DMS153 treated with DMSO at 0.1 percent for 48 hours (cell line): ENCODE measurements around the gene KLHL30.
"Not testable (repeated sequence)": the region's sequence is repeated elsewhere in the genome, so short reads cannot be mapped to it uniquely, and the experiment has no call there.

ENCODE experiments used
- DNase-seq: peaks from one replicate; lab custom pipeline; 2025; ENCODE audit not compliant: unreplicated experiment; lab: John Stamatoyannopoulos, UW

Gene KLHL30

DNA sequence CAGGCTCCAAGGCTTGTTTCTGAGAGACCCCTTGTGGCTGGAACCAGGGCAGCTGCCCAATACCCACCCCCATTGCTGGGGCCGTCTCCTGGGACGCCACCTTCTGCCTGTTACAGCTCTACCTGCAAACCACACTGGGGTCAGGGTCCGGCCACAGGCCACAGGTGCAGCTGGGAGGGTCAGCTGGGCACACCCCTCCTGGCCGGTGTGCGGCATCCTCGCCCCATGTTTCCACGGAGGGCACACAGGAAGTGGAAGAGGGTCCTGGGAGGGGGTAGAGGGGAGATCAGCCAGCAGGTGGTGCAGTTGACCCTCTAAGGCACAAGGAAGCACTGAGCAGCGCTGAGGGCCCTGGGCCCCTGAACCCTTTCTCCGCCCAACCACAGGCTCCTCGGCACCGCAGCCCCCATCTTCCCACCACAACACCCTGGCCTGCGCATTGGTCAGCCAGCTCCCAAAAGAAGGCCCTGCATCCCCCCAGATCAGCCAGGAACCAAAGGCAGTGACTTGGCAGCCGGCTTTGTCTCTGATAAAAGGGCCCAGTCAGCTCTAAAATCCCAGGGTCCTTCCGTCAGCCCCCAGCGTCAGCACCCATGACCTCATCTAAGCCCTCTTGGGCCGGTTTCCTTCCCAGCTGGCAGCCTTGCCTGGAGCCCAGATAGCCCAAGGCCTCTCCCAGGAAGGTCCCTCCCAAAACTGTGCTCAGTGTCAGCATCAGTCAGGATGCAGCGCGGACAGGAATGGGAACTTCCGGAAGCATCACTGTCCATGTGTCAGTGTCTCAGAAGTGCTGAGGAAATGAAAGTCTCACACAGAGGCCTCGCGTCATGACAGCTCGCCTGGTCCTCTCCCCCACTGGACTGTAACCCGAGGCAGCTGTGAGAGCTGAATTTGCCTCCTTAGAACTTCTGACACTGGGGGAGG, 22.0 kb downstream of the KLHL30 start:
- no peak for DNase-seq

DNA sequence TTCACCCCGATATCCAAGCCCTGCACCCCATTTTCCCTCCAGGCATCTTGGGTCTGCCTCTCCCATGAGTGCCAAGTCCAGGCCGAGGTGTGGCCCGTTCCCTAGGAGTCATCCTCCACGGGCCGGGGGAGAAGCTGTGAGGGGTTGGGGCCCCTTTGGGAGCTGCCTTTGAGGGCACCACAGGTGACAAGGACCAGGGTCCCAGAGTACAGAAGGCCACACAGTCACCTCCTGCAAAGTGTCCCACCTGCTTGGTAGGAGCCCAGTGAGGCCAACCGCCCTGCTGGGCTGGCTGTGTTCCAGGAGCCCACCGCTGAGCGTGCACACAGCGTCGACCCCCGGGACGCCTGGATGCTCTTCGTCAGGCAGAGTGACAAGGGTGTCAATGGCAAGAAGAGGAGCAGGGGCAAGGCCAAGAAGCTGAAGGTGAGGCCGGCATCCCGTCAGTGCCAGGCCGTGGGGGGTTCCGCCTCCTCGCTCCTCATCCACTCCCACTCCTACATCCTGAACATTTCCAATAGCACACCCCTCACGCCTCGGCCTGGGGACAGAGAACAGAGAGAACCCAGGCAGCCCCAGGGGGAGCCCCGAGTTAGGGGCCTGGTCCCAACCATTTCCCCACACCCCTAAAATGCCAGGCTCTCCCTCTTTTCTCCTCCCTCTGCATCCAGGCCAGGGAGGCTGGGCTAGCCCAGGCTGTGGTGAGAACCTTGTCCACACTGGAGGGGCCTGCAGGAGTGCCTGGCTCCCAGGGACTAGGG, 23.0 kb downstream of the KLHL30 start:
- no peak for DNase-seq

DNA sequence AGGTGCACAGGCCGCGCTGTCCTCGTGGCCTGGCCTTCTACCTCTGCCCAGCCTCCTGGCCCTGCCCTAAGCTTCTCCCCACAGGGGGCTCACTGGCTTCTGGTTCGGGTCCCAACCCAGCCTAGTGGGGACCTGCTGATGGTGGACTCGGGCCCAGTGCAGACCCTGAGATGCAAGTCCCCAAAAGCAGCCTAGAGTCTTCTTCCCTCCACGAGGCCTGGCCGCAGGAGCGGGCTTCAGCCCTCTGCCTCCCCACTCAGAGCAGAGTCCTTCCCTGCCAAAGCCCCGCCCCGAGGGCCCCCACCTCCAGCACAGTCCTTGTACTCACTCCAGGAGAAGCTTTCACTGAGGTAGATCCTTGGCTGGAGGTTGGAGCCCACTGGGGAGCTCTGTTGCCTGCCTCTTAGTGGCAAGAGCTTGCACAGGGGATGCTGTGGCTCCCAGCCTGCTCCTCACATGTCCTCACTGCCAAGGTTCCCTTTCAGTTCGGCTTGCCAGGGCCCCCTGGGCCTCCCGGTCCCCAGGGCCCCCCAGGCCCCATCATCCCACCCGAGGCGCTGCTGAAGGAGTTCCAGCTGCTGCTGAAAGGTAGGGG, 23.9 kb downstream of the KLHL30 start:
- DNase-seq: no peak

DNA sequence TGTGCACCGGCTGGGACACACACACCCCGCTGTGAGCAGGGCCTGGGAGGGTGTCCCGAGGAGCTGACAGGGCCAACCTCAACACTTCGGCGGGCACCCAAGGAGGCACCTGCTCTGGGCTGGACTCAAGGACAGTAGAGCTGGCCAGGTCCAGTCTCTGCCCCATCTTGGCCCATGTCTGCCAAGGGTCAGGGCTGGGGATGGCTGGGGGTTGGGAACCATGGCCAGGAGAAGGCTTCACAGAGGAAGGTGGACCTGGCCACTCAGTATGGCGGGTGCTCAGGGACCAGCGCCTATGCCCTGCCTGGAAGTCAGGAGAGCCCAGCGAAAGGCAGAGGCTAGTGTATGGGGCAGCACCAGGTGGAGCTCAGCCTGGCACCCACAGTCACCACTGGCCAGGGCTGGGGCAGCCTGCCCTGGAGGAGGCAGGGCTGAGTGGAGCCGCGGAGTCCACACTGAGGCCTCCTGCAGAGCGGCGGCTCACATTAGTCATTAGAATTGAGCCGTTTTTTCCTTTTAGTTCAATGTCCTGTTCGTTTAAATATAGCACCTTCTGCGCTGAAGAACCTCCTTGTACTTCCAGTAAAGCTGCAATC, 24.5 kb downstream of the KLHL30 start:
- DNase-seq: no peak

DNA sequence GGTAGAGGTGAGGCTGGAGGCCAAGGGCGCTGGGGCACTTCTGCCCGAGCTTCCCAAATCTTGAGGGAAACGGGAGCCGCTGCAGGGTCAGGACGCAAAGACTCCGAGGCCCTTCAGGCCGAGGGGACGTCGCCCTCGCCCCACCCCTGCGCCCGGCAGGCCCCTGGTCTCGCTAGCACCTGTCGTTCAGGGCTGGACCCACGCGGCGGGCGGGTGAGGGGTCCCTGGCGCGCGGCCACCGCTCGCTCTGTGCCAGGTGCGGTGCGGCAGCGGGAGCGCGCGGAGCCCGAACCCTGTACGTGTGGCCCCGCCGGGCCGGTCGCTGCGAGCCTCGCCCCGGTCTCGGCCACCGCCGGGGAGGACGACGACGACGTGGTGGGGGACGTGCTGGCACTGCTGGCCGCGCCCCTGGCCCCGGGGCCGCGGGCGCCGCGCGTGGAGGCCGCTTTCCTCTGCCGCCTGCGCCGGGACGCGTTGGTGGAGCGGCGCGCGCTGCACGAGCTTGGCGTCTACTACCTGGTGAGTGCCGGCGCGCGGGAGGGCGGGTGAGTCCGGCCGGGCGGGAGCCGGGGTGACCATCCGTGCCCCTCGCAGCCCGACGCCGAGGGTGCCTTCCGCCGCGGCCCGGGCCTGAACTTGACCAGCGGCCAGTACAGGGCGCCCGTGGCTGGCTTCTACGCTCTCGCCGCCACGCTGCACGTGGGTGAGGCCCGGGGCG, 25.2 kb downstream of the KLHL30 start:
- no peak for DNase-seq

DNA sequence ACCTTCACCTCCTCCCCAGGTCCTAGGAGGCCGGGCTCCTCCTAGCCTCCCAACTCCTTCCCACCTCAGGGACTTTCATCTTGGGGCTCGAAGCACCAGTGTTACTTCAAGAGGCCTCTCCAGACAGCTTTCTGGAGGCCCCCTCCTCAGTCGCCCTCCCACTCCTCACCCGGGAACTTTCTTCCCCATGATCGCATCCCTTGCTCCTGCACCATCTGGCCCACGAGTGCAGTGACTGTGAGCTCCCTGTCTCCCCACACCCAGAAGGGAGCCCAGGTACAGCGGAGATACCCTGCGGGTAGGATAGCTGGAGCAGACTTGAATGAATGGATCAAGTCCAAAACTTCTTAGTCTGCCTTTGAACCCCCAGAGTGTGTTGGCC, 26.4 kb downstream of the KLHL30 start:
- DNase-seq: no peak

DNA sequence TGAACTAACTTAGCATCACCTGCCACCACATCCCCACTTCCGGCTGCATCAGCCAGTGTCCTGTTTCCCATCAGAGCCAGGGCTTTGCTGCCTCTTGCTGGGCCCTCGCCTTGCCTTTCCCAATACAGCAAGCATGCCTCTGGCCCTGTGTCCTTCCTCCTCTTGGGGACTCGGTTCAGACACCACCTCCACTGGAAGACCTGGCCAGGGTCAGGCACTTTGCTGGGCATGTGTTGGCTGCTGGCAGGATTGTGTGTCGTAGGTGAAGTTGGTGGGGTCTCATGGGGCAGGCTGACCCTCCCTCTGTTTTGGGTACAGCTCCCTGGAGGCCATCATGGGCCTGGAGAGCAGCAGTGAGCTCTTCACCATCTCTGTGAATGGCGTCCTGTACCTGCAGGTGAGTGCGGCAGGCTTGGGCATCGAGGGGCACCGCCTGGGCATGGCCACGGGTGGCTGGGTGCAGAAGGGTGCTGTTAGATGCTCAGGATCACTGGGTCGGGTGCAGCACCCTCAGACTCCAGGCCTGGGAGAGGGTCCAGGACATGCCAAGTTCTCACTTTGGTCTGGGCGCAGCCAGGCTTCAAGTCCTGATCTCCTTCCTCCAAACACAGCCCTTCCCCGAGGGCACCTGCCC, 26.9 kb downstream of the KLHL30 start:
- DNase-seq: no peak

DNA sequence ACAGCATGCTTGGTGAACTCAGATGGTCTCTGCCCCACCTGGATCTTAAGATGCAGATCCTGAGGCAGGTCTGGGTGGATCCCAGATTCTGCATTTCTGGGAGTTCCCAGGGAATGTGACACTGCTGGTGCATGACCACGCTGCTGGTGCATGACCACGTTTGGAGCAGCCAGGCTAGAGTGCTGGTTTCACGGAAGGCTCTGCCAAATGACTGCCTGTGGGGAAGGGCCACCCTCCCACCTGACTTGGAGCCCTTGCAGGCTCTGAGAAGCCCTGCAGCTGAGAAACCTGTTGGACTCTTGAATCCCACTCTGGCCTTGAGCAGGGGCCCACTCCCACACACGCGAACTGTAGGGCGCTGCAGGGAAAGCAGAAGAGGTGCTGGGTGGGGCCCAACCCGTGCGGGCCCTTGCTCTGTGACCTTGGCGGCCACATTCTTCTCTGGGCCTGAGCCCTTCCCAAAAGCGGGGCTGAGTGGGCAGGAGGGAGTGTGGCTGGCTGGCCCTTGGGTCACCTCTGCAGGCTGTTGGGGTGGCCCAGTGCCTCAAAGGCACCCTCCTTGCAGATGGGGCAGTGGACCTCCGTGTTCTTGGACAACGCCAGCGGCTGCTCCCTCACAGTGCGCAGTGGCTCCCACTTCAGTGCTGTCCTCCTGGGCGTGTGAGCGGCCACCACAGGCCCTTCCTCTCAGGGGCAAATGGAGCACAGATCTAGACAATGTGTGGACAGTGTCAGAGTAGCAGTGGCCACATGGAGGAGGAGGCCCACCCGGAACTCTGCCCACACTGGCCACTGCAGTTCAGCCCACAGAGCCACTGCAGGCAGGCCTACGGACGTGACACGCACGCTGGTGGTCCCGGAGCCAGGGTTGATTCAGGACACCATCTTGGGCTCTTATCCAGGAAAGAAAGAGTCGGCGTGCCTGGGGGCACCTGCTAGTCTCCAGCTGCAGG, 28.2 kb downstream of the KLHL30 start:
- no peak for DNase-seq

DNA sequence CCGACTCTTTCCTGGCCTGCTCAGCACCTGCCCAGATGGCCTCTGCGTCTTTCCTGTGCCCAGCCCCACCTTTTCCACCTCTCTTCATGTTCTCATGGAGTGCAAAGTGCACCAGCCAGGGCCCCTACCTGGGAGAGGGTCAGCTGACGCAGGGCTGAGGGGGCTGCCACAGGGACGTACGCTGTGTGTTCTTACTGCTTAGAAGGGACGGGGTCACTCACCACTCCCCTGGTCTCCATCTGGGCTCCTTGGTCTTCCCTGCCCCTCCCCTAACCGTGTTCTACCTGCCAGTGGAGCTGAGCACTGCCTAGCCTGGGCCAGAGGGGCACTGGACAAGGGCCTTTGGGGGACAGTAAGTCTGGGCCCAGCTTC, 28.9 kb downstream of the KLHL30 start:
- no peak for DNase-seq

DNA sequence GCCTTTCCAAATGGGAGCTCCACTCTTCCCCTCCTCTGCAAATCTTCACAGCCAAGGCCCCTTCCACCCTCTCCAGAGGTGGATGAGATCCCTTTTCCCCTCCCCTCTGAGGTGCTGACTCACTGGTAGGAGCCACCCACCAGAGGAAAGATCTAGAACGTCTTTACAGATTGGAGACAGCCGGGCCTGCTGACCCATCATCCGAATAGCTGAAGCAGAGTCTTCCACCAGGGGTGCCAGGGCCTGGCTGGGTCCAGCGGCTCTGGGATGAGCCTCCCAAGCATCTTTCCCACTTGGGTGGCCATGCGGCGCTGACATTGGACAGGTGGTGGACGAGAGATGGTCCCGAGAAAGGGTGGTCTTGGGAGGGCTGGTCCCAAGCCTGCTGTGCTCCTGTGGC, 29.3 kb downstream of the KLHL30 start:
- no peak for DNase-seq

DNA sequence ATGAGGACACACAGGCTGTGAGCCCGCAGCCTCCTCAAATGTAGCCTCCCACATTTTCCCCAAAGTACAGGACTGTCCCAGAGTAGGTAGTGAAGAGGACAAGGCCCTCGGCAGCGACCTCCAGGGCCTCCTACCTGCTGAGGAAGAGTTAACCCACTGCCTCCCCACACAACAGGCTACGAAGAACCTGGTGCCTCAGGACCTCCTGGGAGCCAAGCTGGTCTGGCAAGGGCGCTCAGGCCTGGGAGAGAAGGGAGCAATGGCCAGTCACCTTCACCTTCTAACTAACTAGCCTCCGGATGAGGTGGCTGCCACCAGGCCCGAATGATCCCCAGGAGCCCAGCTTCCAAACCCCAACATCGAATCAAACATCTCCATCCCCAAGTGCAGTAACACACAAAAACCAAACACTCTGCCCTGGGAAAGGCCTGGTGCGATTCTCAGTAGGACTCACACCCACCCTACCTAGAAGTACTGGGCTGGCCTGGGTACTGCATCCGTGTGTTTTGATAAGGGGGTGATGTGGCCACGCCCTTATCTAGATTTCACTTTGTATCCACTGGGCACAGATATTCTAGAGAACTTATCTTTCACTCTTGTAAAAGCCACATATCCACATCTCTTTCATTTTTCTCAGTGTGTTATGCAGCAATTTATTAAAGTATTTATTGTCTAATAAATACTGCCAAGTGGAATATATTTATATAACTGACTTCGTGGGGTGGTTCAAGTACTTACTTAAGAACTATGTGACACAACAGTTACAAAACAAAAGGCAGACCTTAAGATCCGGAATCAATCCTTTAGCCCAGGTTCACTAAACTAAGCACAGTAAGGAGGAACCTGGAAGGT, 30.0 kb downstream of the KLHL30 start:
- no peak for DNase-seq

DNA sequence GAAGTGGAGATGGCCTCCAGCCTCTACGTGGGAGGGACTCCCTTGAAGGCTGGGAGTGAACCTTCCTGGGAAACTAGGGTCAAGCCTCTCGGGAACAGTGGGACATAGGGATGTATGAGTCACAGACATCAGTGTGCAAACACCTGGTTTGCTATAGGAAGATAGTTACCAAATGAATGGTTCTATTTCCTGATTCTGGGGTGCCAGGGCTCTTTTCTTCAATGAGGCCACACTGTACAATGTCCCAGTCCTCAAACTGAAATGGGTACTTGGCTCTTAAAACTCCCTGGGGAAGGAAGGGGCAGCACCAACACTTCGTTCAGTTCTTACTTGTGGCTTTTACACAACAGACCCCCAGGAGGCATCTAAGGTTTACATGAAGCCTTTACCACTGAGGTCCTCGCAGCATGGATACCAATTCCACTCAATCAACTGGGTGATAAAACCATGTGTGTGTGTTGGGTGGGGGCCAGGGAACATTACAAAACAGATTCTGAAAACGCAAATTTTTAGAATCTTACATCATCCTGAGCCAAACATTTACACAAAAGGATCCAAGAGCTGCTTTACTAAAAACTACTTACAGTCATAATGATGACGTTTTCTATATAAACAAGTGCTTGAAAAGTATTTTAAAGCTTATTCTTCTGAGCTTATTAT, 30.7 kb downstream of the KLHL30 start:
- no peak for DNase-seq

DNA sequence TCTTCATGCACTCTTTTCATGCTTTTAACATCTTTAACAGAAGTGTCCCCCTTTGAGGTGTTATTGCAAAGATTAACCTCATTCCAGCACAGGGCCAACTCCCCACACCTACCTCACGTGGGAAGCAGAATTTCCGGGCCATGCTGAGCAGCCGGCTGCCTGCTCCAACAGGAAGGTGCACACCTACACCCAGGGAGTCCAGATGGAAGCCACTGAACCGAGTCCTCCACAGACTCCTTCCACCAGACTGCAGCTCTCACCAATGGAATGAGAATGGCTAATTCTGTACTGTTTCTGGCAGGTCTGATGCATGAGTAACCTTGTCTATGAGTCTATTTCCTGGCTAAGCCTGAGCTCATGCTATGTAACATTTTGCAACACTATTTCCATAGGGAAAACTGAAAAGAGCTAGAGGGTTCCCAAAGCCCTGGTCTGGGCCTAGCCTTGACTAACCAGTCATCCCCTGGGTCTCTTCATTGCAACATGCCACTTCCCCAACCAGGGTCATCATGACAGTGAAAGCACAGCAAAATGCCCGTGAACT, 31.3 kb downstream of the KLHL30 start:
- DNase-seq: no peak

DNA sequence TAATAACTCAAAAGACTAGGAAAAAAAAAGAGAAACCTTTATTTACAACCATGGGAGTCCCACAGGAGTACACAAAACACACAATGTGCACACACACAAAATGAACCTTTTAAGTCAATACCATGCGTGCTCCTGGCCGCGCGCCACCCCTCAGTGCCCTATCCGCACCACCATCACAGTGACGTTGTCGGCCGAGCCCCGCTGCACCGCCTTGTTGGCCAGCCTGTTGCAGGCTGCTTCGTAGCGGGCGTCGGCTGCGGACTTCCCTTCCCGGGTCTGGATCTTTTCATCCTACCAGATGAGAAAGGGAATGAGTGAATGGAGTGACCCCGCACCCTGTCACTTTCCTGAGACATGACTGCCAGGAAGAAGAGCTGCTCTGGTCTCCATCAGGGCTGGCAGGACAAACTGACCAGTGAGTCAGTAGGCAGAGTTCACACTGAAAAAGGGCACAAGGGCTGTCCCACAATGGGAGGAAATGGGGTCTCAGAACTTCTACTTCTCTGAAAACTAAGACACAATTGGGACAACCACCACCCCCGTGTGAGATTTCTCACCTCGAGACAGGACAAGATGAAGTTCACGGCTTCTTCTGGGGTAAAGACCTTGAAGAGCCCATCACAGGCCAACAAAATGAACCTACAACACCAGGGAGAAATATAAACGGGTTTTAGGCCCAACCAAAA, 32.1 kb downstream of the KLHL30 start:
- DNase-seq: peak; percentile 29

DNA sequence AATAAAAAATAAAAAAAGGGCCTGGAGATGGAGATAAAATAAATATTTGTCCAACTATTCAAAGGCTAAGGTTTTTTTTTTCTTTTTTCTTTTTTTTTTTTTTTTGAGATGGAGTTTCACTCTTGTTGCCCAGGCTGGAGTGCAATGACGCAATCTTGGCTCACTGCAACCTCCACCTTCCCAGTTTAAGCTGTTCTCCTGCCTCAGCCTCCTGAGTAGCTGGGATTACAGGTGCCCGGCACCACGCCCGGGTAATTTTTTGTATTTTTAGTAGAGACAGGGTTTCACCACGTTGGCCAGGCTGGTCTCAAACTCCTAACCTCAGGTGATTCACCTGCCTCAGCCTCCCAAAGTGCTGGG, 32.6 kb downstream of the KLHL30 start:
- not testable (repeated sequence) for DNase-seq

DNA sequence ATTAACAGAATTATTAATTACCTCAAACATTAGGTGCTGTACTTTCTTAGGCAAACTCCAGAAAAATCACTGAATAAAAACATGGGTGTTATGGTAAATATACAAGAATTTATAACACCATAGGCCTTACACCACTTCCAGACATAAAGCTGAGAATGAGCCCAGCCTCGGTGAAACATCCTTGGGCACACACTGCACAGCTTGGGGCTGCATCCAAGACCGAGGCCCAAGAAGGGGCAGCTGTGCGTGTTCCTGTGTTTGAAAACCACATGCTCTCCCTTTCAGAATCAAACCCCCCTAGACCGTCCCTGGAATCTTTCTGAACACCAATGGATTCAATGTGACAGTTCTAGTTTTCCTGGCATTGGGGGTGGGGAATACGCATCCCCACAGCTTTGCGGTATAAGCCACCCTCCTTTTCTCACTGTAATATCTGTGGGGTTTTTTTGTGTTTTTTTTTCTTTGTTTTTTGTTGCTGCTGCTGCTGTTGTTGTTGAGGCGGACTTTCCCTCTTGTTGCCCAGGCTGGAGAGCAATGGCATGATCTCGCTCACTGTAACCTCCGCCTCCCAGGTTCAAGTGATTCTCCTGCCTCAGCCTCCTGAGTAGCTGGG, 33.2 kb downstream of the KLHL30 start:
- no peak for DNase-seq

DNA sequence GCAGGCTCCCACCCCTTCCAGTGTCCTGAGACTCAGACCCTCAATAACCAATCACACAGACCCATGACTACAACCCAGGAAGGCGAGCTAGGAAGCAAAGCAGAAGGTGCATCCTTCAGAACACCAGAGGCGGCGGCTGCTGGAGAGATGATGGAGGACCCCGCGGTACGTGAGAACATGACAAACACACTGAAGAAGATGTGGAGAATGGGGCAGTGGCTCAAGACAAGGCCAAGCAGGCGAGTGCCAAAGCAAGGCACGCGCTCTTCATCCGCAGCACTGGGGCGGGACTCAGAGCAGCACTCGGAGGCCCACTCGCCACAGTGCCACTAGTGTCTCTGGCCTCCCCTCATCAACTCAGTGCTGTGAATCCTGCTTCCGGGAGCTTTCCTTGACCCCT, 34.0 kb downstream of the KLHL30 start:
- no peak for DNase-seq
